ENCODE results near the gene ZNF775. TPM values are rescaled to one million over a fixed set of nuclear protein-coding genes. Genes with fewer than 3 reads are reported as not detected.

Gene ZNF775
- total RNA-seq, 1 experiment from 2014 or later: 3.7 TPM

- no peaks in the 10 kb centered on the region for H3K36me3 ChIP-seq (ENCODE audit: low read depth, low read length)
- ChIA-PET POLR2A (ENCODE audit: unreplicated experiment) (no interaction called here), CTCF (no interaction called here)
- no peak overlapping the region for H2AFZ ChIP-seq (ENCODE audit: low read length)
- DNase-seq (no peak), ATAC-seq (no peak)
- no peak overlapping the region for H3K9ac ChIP-seq (ENCODE audit: low read length)
- H3K27me3 ChIP-seq (ENCODE audit: low read length): no peaks in the 10 kb centered on the region
- H3K4me3 ChIP-seq (ENCODE audit: low read length): no peak overlapping the region
- TF ChIP-seq EZH2 (IDR thresholded peaks at IDR 0.05; ENCODE audit: low read length, unreplicated experiment) (no peak), EZH2phosphoT487 (IDR thresholded peaks at IDR 0.05; ENCODE audit: borderline replicate concordance, low read length) (no peak), CTCF (conservative IDR thresholded peaks at IDR 0.05; ENCODE audit: low read depth, low read length) (no peak)
- H3K4me1 ChIP-seq (ENCODE audit: insufficient read depth, low read length): no peaks in the 10 kb centered on the region
- H3F3A ChIP-seq (ENCODE audit: low read length, unreplicated experiment): no peaks in the 10 kb centered on the region
- H3K9me2 ChIP-seq (replicated peaks; ENCODE audit: low read length): no peaks in the 10 kb centered on the region
- intact Hi-C loops (cut with micrococcal nuclease): no loop called here
- no peak overlapping the region for H3K4me2 ChIP-seq (ENCODE audit: low read length)
- BruUV-seq (replicated peaks): no TSS peak
- no peaks in the 10 kb centered on the region for H3K9me3 ChIP-seq (ENCODE audit: low read length)
- no peaks in the 10 kb centered on the region for H3K79me2 ChIP-seq (ENCODE audit: low read length)
- no peaks in the 10 kb centered on the region for H4K20me1 ChIP-seq (ENCODE audit: low read length)
- no peak overlapping the region for H3K27ac ChIP-seq (ENCODE audit: low read length)
Measured at GRCh38 chr7:150415161-150416153, 36.3 kb downstream of the ZNF775 start.

DNA sequence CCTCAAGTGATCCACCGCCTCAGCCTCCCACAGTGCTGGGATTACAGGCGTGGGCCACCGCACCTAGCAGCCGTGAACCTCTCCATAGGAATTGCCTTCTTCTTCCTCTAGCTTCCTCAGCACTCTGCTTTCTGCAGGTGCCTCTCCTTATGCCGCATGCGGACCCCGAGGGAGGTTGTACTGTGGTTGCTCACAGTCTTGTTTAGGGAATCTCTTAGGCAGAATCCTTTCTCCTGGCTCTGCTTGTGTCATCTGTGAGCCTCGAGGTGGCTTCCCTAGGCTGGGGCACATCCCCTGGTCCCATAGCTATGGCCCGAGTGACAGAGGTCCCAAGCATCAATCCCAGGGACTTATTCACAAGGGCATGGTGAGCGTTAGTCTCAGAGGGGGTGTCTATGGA, 38.1 kb downstream of the ZNF775 start:
- CTCF ChIA-PET: no interaction called here
- Histone ChIP-seq H3F3A (ENCODE audit: low read length, unreplicated experiment) (no peaks in the 10 kb centered on the region), H4K20me1 (ENCODE audit: low read length) (no peaks in the 10 kb centered on the region), H3K4me2 (ENCODE audit: low read length) (no peak overlapping the region), H3K79me2 (ENCODE audit: low read length) (no peaks in the 10 kb centered on the region), H3K27me3 (ENCODE audit: low read length) (no peaks in the 10 kb centered on the region), H3K9ac (ENCODE audit: low read length) (no peak overlapping the region), H3K9me2 (replicated peaks; ENCODE audit: low read length) (no peaks in the 10 kb centered on the region), H3K27ac (ENCODE audit: low read length) (no peak overlapping the region), H3K4me3 (ENCODE audit: low read length) (no peak overlapping the region), H3K4me1 (ENCODE audit: insufficient read depth, low read length) (no peaks in the 10 kb centered on the region), H3K36me3 (ENCODE audit: low read depth, low read length) (no peaks in the 10 kb centered on the region), H2AFZ (ENCODE audit: low read length) (no peak overlapping the region), H3K9me3 (ENCODE audit: low read length) (no peaks in the 10 kb centered on the region)
- DNase-seq (no peak), ATAC-seq (no peak)
- POLR2A ChIA-PET (ENCODE audit: unreplicated experiment): no interaction called here
- TF ChIP-seq EZH2phosphoT487 (IDR thresholded peaks at IDR 0.05; ENCODE audit: borderline replicate concordance, low read length): no peak
- no peak for TF ChIP-seq CTCF (conservative IDR thresholded peaks at IDR 0.05; ENCODE audit: low read depth, low read length)
- TF ChIP-seq EZH2 (IDR thresholded peaks at IDR 0.05; ENCODE audit: low read length, unreplicated experiment): no peak
- BruUV-seq (replicated peaks): no TSS peak
- intact Hi-C loops (cut with micrococcal nuclease): no loop called here

DNA sequence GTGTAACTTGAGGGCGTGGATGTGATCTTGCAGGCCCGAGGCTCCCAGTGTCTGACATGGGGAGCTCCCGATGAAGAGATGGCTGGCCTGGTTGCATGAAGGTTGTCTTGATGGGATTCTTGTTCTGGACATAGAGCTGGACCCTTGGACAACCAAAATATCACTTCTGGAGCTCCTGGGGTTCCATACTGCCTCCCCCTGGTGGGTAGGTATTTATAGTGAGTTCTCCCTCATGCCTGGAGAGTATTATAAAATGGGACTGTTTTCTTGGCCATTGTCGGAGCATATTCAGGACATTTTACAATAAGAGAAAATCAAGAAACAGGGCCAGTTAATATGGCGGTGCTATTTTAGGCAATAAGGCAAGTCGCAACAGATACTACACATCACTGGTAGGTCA, 38.7 kb downstream of the ZNF775 start:
- Histone ChIP-seq H3F3A (ENCODE audit: low read length, unreplicated experiment) (no peaks in the 10 kb centered on the region), H4K20me1 (ENCODE audit: low read length) (no peaks in the 10 kb centered on the region), H3K4me1 (ENCODE audit: insufficient read depth, low read length) (no peaks in the 10 kb centered on the region), H3K27ac (ENCODE audit: low read length) (no peak overlapping the region), H2AFZ (ENCODE audit: low read length) (no peak overlapping the region), H3K9me3 (ENCODE audit: low read length) (no peaks in the 10 kb centered on the region), H3K79me2 (ENCODE audit: low read length) (no peaks in the 10 kb centered on the region), H3K9ac (ENCODE audit: low read length) (no peak overlapping the region), H3K4me2 (ENCODE audit: low read length) (no peak overlapping the region), H3K9me2 (replicated peaks; ENCODE audit: low read length) (no peaks in the 10 kb centered on the region), H3K36me3 (ENCODE audit: low read depth, low read length) (no peaks in the 10 kb centered on the region), H3K4me3 (ENCODE audit: low read length) (no peak overlapping the region), H3K27me3 (ENCODE audit: low read length) (no peaks in the 10 kb centered on the region)
- no TSS peak for BruUV-seq (replicated peaks)
- POLR2A ChIA-PET (ENCODE audit: unreplicated experiment): no interaction called here
- TF ChIP-seq EZH2 (IDR thresholded peaks at IDR 0.05; ENCODE audit: low read length, unreplicated experiment) (no peak), CTCF (conservative IDR thresholded peaks at IDR 0.05; ENCODE audit: low read depth, low read length) (peak; percentile 49; the same call in 1 of the 2 replicates)
- intact Hi-C loops (cut with micrococcal nuclease): no loop called here
- DNase-seq: no peak
- CTCF ChIA-PET: no interaction called here
- no peak for ATAC-seq
